ENCODE data around the gene GCNT2. TPM values are rescaled to one million over a fixed set of nuclear protein-coding genes. Genes with fewer than 3 reads are reported as not detected.

The GCNT2 gene
- total and polyA plus RNA-seq, 2 of the 8 experiments (the other 6 are each of a cell fraction or from before 2014, with no cell fraction given): 19.3 to 52.5 TPM

GRCh38 chr6:10595731-10596664, 74.8 kb downstream of the GCNT2 start (continued):
- TF ChIP-seq GABPA (IDR thresholded peaks at IDR 0.05; ENCODE audit: borderline replicate concordance, insufficient read depth, low read length): no peak
- TF ChIP-seq ZNF274 (IDR thresholded peaks at IDR 0.05; ENCODE audit: borderline replicate concordance, extremely low read depth, low read length): no peak
- no peak for TF ChIP-seq GTF2F1 (IDR thresholded peaks at IDR 0.05; ENCODE audit: borderline replicate concordance, low read depth, low read length)
- TF ChIP-seq CHD7 (IDR thresholded peaks at IDR 0.05; ENCODE audit: insufficient replicate concordance, low read length): peak; percentile 20
